MM.1S (cell line): ENCODE measurements around the gene DCDC2.
A peak's percentile ranks its signal among the peaks of the same experiment; 100 is the strongest.

Source experiments
- DNase-seq: peaks from one replicate; pipeline ENCODE4 v3.0.0-alpha.2; 2015
- H2AFZ ChIP-seq: fragments of 300-600 bp; sonication (generic); 2 replicates; pipeline ENCODE4 v1.6.0; 2016; ENCODE audit warnings: antibody characterized with exemption, low read length
- H3F3A ChIP-seq: fragments of 300-600 bp; sonication (generic); 2 replicates; pipeline ENCODE4 v1.6.1; 2016; ENCODE audit warnings: mild to moderate bottlenecking, antibody characterized with exemption, low read length, moderate library complexity, mixed read lengths; ENCODE audit not compliant: insufficient read depth
- H3K27ac ChIP-seq: fragments of 300-600 bp; sonication (generic); 2 replicates; pipeline ENCODE4 v1.5.1; 2016; ENCODE audit warnings: mild to moderate bottlenecking, low read length
- H3K27me3 ChIP-seq: fragments of 300-600 bp; sonication (generic); replicated peaks from 2 replicates; pipeline ENCODE4 v1.6.0; 2016; ENCODE audit warnings: low read length; ENCODE audit not compliant: insufficient read depth
- H3K36me3 ChIP-seq: fragments of 300-600 bp; sonication (generic); replicated peaks from 2 replicates; pipeline ENCODE4 v1.6.1; 2016; ENCODE audit warnings: mild to moderate bottlenecking, low read length, mixed read lengths; ENCODE audit not compliant: insufficient read depth
- H3K4me1 ChIP-seq: fragments of 300-600 bp; sonication (generic); 2 replicates; pipeline ENCODE4 v1.6.1; 2016; ENCODE audit warnings: low read length, mixed read lengths
- H3K4me2 ChIP-seq: fragments of 300-600 bp; sonication (generic); 2 replicates; pipeline ENCODE4 v1.6.0; 2016; ENCODE audit warnings: low read depth, low read length
- H3K4me3 ChIP-seq: fragments of 300-600 bp; sonication (generic); 2 replicates; pipeline ENCODE4 v1.5.1; 2016; ENCODE audit warnings: low read length, mixed read lengths
- H3K79me2 ChIP-seq: fragments of 300-600 bp; sonication (generic); 2 replicates; pipeline ENCODE4 v1.6.1; 2016; ENCODE audit warnings: mixed run types, low read length, mixed read lengths
- H3K9ac ChIP-seq: fragments of 300-600 bp; sonication (generic); 2 replicates; pipeline ENCODE4 v1.6.1; 2016; ENCODE audit warnings: low read length, mixed read lengths
- H3K9me2 ChIP-seq: fragments of 300-600 bp; sonication (generic); replicated peaks from 2 replicates; pipeline ENCODE4 v1.6.1; 2016; ENCODE audit warnings: mild to moderate bottlenecking, low read length, mixed read lengths; ENCODE audit not compliant: insufficient read depth
- H3K9me3 ChIP-seq: fragments of 300-600 bp; sonication (generic); replicated peaks from 2 replicates; pipeline ENCODE4 v1.6.1; 2016; ENCODE audit warnings: mild to moderate bottlenecking, low read length, mixed read lengths; ENCODE audit not compliant: insufficient read depth
- H4K20me1 ChIP-seq: fragments of 300-600 bp; sonication (generic); 2 replicates; pipeline ENCODE4 v1.6.1; 2016; ENCODE audit warnings: mild to moderate bottlenecking, low read length, moderate library complexity, mixed read lengths; ENCODE audit not compliant: insufficient read depth
- CTCF ChIP-seq: fragments of 300-600 bp; sonication (generic); IDR thresholded peaks from 2 replicates; pipeline ENCODE4 v1.5.1; 2016; ENCODE audit warnings: antibody characterized with exemption, low read length, mixed read lengths
- EZH2 ChIP-seq: fragments of 300-600 bp; sonication (generic); optimal IDR thresholded peaks from 2 replicates; pipeline ENCODE3; 2017; ENCODE audit warnings: low read depth, mild to moderate bottlenecking, antibody characterized with exemption, low read length, mixed read lengths
- EZH2phosphoT487 ChIP-seq: fragments of 300-600 bp; sonication (generic); IDR thresholded peaks from 2 replicates; pipeline ENCODE4 v1.6.1; 2018; ENCODE audit warnings: antibody characterized with exemption, low read length

The DCDC2 gene

GRCh38 chr6:24274441-24275083, 83.3 kb downstream of the DCDC2 start:
- Histone ChIP-seq H3K4me3 (no peak overlapping the region), H2AFZ (no peak overlapping the region), H3K27me3 (no peaks in the 10 kb centered on the region), H3K9me2 (no peaks in the 10 kb centered on the region), H3K27ac (no peak overlapping the region), H4K20me1 (no peaks in the 10 kb centered on the region), H3K9ac (no peak overlapping the region), H3F3A (no peaks in the 10 kb centered on the region), H3K36me3 (no peaks in the 10 kb centered on the region), H3K4me2 (no peak overlapping the region), H3K4me1 (peaks cover 10% of the 10 kb centered on the region; the same call in 1 of the 2 replicates), H3K9me3 (no peaks in the 10 kb centered on the region), H3K79me2 (no peaks in the 10 kb centered on the region)
- TF ChIP-seq EZH2phosphoT487 = no peak
- peak; percentile 58 for TF ChIP-seq CTCF
- no peak for TF ChIP-seq EZH2
- DNase-seq = peak; percentile 41

- H3K9ac ChIP-seq = no peak overlapping the region
- H3K36me3 ChIP-seq = no peaks in the 10 kb centered on the region
- no peak for TF ChIP-seq EZH2
- TF ChIP-seq CTCF = no peak
- no peak for TF ChIP-seq EZH2phosphoT487
- no peak overlapping the region for H3K4me2 ChIP-seq
- H3K4me3 ChIP-seq = no peak overlapping the region
- no peak overlapping the region for H3K27ac ChIP-seq
- H4K20me1 ChIP-seq = no peaks in the 10 kb centered on the region
- H3K27me3 ChIP-seq = no peaks in the 10 kb centered on the region
- no peaks in the 10 kb centered on the region for H3K9me2 ChIP-seq
- no peaks in the 10 kb centered on the region for H3K9me3 ChIP-seq
- no peak for DNase-seq
- H2AFZ ChIP-seq = no peak overlapping the region
- no peaks in the 10 kb centered on the region for H3F3A ChIP-seq
- H3K79me2 ChIP-seq = no peaks in the 10 kb centered on the region
- peaks cover 10% of the 10 kb centered on the region; the same call in 1 of the 2 replicates for H3K4me1 ChIP-seq
Observed at GRCh38 chr6:24273096-24273870, 84.6 kb downstream of the DCDC2 start.

GRCh38 chr6:24272553-24272952, 85.3 kb downstream of the DCDC2 start:
- H3K9me3 ChIP-seq = no peaks in the 10 kb centered on the region
- no peaks in the 10 kb centered on the region for H3K36me3 ChIP-seq
- DNase-seq = peak; percentile 25
- H3K27ac ChIP-seq = no peak overlapping the region
- 0 out of 2 replicates have a peak overlapping the region, but pooled peaks have one; percentile 1 for H3K4me2 ChIP-seq
- peaks cover 10% of the 10 kb centered on the region; the same call in 1 of the 2 replicates for H3K4me1 ChIP-seq
- no peak overlapping the region for H3K9ac ChIP-seq
- no peak overlapping the region for H3K4me3 ChIP-seq
- H3F3A ChIP-seq = no peaks in the 10 kb centered on the region
- no peak overlapping the region for H2AFZ ChIP-seq
- H4K20me1 ChIP-seq = no peaks in the 10 kb centered on the region
- TF ChIP-seq EZH2phosphoT487 (no peak), EZH2 (no peak)
- no peaks in the 10 kb centered on the region for H3K27me3 ChIP-seq
- no peaks in the 10 kb centered on the region for H3K9me2 ChIP-seq
- no peaks in the 10 kb centered on the region for H3K79me2 ChIP-seq
